Erythroblast (primary cell): ENCODE data around the gene KIF5C.

ENCODE experiments used
- GATA1 ChIP-seq: IDR thresholded peaks from 2 replicates; pipeline ENCODE4 v1.6.1; 2011; ENCODE audit warnings: low read depth, mild to moderate bottlenecking, control low read depth, low read length, moderate library complexity
- POLR2A ChIP-seq: IDR thresholded peaks from 2 replicates; pipeline ENCODE4 v1.6.1; 2011; ENCODE audit warnings: mild to moderate bottlenecking, low read length

DNA sequence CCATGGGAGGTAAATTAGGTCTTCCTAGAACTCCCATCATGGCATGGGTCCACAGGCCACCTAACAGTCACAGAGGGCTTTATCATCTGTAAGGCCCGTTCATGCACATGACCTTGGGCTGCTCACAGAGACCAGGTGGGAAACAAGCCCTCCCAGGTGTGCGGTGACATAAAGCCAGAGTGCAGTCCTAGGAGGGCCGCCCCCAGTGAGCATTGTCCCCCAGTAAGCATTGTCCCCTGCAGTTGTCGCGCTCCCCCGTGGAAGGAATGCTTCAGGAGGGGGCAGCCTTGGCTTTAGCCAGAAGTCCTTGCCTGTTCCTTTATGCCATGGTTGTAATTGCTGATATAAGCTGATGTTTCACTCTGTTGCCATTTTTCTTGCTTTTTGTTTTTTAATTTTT is 121.8 kb downstream of the KIF5C start:
- TF ChIP-seq POLR2A (no peak), GATA1 (no peak)
